GM19035 (cell line): Measurements from ENCODE around the gene PLXNC1.

Experiments
- ATAC-seq: cut with Tn5 transposase; IDR thresholded peaks from one replicate; pipeline ENCODE4 v1.9.1; 2021; ENCODE audit not compliant: unreplicated experiment

The PLXNC1 gene

GRCh38 chr12:94263011-94263811 lies 114.8 kb downstream of the PLXNC1 start:
- ATAC-seq: peak; percentile 36

DNA sequence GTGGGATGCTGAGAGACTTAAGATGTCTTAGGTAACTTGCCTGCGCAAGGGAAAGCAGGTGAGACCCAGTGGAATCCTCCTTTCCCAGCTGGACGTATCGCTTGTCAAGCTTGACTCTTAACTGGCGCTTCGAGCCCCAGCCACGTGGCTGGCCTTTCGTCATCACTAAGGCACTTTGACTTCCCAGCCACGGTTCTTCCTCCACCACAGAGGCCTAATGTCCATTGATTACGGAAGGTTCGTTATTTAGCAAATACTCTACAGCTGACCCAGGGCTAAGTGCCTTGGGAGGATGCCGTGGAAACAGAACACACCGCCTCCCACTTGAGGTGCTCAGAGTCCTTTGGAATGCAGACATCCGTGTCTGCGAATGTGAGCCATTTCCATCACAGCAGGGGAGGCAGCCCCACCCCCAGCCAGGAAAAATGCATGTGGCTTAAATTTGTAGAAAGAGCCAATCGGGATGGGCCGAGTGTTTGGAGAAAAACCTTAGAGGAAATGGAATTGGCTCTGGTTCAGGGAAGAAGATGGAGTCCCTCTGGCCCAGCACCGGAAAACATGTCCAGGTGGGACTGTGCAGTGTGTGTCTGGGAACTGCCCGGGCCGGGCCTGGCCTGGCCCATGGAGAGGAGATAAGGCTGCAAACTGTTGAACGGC lies 115.7 kb downstream of the PLXNC1 start:
- ATAC-seq: no peak

GRCh38 chr12:94264736-94265485 lies 116.5 kb downstream of the PLXNC1 start:
- no peak for ATAC-seq

DNA sequence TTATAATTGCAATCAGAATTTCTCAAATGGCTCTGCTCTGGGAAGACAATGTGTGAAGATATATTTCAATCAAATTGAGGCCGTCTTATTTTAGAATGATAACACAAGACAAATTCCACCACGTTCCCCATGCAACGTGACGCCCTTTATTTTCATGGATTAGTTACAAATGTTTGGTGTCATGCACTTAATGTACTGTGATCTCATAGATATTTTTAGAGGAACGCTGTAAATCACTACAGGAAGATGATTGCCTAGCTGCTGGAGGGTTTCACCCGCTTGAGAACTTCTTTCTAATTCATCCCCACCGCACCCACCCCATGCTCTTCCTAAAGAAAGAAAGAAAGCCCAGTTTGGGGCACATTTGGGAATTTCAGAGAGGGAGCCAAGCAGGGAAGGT lies 117.2 kb downstream of the PLXNC1 start:
- no peak for ATAC-seq

DNA sequence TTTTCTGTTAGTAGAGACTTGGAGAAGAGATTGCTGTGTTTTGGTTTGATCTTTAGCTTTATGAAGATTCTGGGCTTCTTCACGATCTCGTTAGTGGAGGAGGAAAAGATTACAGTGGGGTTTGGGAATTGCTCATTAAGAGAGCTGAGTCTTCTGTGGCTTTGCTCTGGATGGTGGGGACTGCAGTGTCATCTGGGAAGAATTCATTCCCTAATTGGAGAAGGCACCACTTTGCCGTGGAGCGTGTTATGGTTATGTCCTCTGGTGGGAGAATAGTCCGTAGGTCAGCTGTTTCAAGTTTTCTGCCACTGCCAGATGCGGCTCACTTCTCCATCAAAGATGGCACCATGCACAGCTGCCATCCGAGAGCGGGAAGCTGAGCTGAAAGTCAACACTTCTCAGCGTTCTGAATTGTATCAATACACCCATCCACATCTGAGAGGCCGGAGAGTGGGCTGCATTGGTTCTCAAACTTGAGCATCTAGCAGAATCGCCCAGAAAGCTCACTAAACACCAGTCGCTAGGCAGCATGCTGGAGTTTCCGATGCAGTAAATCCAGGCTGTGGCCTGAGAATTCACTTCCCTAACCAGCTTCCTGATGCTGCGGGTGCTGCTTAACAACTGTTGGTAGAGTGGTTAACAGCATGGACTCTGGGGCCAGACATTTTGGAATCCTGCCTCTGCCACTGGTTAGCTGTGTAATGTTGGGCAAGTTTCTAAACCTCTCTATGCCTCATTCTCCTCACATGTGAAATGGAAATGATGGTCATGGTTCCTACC lies 117.8 kb downstream of the PLXNC1 start:
- no peak for ATAC-seq

DNA sequence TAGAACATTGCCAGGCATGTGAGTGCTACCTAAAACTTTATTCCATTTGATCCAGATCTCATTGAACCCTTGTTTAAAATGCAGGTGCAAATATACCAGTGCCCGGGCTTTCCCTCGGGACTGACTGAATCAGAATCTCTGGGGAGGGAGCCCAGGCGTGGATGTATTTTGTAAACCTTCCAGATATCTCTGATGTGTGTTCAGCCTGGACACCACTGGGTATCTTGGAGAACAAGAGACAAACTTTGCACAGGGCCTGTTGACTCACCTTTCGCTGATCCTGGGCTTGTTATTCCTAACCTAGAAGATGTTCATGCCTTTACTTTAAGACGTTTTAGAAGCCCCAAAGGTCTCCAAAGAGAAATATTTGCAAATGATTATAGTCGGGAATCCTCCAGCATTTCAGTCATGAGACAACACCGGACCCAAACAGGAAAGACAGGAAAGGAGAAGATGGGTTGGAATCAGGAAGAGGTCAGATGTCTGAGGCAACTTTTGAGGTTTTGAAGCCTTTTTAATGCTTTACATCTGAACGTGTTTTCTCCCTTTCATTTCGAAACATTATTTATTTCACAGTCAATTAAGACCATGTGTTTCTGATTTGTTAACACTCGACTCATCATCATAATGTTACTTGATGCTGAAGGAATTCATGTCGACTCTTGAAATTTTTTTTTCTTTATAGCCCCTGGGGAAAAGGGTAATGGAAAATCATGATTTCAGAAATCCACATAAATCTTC lies 118.6 kb downstream of the PLXNC1 start:
- ATAC-seq: no peak

DNA sequence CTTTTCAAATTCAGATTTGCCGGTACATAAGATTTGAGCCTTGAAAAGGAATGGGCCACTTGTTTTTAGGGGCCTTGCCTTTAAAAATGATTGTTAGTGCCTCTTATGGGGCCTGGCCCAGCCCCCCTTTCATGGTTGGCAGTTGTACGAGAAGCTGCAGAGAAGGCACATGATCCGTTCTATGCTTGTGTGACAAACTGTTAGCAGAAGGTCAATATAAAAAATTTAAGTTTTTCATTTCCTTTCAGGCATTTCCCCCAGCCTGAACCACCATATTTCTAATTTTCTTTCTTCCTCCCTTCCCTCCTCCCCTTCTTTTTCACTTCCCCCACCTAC lies 119.1 kb downstream of the PLXNC1 start:
- ATAC-seq: no peak

GRCh38 chr12:94267921-94268471 lies 119.6 kb downstream of the PLXNC1 start:
- no peak for ATAC-seq

GRCh38 chr12:94269316-94269999 lies 121.1 kb downstream of the PLXNC1 start:
- no peak for ATAC-seq

DNA sequence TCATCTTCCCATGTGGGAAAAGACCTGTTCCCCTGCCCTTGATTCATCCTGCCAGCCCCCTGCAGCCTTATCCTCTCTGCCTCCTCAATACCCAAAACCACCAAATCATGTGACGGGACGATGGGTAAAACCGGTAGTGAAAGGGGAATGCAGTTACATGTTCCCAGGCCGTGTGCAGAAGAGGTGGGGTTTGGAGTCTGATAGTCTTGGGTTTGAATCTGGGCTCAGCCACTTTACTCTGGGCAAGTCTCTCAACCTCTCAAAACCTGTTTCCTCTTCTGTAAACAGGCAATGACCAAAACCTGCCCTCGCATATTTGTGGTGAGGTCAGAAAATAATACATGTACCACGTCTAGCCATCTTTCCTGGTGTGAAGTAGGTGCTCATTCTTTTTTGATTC lies 123.0 kb downstream of the PLXNC1 start:
- ATAC-seq: peak; percentile 45

GRCh38 chr12:94272280-94272679 lies 123.9 kb downstream of the PLXNC1 start:
- no peak for ATAC-seq

DNA sequence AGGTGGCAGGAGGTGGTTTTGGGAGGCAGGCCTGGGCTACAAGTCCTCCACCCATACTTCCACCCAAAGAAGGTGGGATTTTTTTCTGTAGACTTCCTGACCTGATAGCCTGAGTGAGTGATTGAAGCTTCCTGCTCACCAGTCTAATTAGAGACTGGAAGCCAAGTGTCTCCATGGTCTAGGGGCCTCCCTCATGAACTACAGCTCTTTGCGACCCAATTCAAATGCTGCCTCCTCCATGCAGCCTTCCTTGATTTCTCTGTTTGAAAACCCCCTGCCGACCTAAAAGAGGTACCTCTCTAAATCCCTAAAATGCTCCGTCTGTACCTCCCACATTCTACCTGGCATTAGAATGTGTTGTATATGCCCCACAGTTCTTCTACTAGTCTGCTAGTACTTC lies 124.9 kb downstream of the PLXNC1 start:
- ATAC-seq: no peak

GRCh38 chr12:94276725-94277124 lies 128.3 kb downstream of the PLXNC1 start:
- ATAC-seq: no peak

- no peak for ATAC-seq
Measured at GRCh38 chr12:94277426-94278000, 129.1 kb downstream of the PLXNC1 start.

- ATAC-seq: no peak
Measured at GRCh38 chr12:94280063-94280462, 131.7 kb downstream of the PLXNC1 start.

- ATAC-seq: no peak
Measured at GRCh38 chr12:94282675-94283074, 134.3 kb downstream of the PLXNC1 start.

DNA sequence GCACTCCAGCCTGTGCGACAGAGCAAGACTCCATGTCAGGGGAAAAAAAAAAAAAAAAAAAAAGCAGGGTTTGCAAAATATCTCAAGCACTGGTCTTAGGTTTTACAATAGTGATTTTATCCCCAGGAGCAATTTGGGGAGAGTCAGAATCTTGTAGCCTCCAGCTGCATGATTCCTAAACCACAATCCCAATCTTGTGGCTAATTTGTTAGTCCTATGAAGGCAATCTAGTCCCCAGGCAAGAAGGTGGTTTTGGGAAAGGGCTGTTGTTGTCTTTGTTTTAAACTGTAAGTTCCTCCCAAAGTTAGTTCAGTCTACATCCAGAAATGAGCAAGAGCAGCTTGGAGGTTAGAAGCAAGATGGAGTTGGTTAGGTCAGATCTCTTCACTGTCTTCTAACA lies 135.7 kb downstream of the PLXNC1 start:
- ATAC-seq: no peak

GRCh38 chr12:94284859-94285258 lies 136.5 kb downstream of the PLXNC1 start:
- ATAC-seq: no peak

DNA sequence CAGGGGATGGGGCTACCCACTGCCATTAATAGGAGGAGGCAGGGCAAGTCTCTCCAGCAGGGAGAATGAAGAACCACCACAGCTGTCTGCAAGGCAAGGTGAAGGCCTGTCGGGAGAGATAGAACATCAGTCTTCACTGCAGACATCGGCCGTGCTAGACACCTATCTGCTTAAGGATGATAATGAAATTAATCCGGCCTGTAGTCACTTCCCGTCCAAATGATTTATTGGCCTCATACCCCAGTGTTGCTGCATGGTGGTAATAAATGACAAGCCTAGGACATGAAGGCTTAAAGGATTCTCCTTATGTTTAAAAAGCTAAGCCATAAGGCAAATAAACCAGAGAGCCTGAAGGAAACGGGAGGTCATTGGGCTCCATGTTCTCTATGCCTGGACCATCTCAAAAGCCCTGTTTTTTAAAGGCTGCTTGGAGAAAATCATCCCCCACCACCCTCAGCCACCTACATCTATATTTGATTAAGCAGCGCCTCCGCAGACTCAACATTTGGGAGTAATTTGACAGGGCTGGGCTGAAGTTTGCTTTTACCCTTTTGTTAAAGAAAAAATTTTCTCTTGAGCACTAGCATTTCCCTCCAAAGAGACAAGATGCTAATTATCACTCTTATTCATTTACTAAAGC lies 137.7 kb downstream of the PLXNC1 start:
- no peak for ATAC-seq
